ENCODE results near the gene SUSD3.

Gene SUSD3

DNA sequence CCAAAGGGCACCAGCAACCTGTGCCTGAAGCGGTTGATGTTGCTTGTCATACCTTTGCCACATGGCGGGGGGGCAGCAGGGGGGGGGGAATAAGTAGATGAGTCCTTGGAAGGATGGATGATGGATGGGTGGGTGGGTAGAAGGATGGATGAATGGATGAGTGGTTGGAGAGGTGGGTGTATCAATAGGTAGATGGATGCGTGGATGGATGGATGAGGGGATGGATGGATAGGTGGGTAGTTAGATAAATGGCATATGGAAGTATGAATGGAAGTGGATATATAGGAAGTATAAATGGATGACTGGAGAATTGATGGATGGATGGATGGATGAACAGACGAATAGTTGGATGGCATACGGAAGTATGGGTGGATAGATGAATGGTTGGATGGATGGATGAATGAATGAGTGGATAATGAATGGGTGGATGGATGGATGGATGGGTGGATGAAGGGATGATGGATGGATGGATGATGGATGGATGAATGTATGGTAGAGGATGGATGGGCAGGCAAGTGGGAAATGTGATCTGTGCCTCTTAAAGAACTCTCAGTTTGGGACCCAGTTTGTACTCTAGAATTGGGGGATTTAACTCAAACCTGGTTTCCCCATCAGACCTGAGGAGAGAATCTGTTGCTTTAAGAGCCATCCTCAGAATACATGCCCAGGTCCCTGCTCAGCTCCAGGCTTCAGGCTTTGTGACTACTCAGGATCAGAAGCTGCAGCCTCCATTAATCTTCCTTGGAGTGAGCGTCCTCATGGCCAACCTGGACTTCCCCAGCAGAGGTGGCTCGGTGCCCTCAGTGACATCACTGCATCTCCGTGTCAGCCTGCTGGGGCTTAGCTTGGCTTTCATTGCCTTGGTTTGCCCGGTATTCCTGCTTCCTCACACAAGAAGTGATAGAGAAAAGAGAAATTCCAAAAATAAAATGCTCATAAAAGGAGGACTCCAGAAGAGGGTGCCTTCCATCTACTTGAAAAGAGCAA lies 27.6 kb upstream of the SUSD3 start:
- Histone ChIP-seq H3K27me3 (ENCODE audit: control insufficient read depth in 1 of 2, insufficient read depth in 2 of 2, low read length in 2 of 2) (peaks cover 0 to 2% of the 10 kb centered on the region in 2 donors), H3K9ac (ENCODE audit: low read length in 2 of 2) (no peak overlapping the region), H3K9me3 (ENCODE audit: control insufficient read depth in 2 of 2, low read length in 2 of 2) (no peaks in the 10 kb centered on the region), H3K36me3 (ENCODE audit: control insufficient read depth in 2 of 2, insufficient read depth in 2 of 2, low read length in 2 of 2) (no peaks in the 10 kb centered on the region), H3K27ac (ENCODE audit: low read length) (no peak overlapping the region), H3K4me1 (ENCODE audit: control insufficient read depth, insufficient read depth, low read length) (peaks cover 3% of the 10 kb centered on the region), H3K4me3 (ENCODE audit: low read length in 2 of 2) (no peak overlapping the region)

DNA sequence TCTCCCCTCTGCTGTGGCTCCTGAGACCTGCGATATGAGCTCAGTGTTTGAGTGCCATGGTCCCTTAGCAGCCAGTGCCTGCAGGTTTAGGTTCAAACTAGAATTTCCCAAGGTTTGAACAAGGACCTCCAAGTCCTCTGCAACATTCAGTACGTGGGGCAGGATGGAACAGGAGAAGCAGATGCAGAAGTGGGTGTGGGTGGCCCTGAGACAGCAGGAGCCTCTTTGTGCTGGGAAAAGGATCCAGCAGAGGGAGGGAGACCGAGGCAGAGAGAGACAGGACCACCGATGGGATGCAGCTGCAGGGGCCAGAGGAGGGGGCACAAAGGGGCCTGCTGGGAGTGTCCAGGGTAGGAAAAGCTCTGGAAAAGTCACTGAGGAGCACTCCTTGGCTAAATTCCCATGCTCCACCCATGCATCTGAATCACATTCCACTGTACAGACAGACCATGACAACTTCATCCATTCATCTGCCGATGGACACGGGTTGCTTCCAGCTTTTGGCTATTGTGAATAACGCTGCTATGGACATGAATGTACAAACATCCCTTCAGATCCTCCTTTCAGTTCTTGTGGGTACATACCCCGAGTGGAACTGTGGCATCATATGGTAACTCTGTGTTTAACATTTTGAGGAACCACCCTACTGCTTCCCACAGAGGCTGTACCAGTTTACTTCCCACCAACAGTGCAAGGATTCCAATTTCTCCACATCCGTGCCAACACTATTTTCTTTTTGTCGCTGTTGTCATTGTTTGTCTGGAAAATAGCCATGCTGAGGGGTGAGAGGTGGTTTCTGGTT lies 26.7 kb upstream of the SUSD3 start:
- H3K27ac ChIP-seq (ENCODE audit: low read length): no peak overlapping the region
- no peak overlapping the region for H3K9ac ChIP-seq (ENCODE audit: low read length in 2 of 2)
- no peak overlapping the region for H3K4me3 ChIP-seq (ENCODE audit: low read length in 2 of 2)
- peaks cover 0 to 2% of the 10 kb centered on the region in 2 donors for H3K27me3 ChIP-seq (ENCODE audit: control insufficient read depth in 1 of 2, insufficient read depth in 2 of 2, low read length in 2 of 2)
- H3K4me1 ChIP-seq (ENCODE audit: control insufficient read depth, insufficient read depth, low read length): peaks cover 3% of the 10 kb centered on the region
- no peaks in the 10 kb centered on the region for H3K9me3 ChIP-seq (ENCODE audit: control insufficient read depth in 2 of 2, low read length in 2 of 2)
- H3K36me3 ChIP-seq (ENCODE audit: control insufficient read depth in 2 of 2, insufficient read depth in 2 of 2, low read length in 2 of 2): no peaks in the 10 kb centered on the region

DNA sequence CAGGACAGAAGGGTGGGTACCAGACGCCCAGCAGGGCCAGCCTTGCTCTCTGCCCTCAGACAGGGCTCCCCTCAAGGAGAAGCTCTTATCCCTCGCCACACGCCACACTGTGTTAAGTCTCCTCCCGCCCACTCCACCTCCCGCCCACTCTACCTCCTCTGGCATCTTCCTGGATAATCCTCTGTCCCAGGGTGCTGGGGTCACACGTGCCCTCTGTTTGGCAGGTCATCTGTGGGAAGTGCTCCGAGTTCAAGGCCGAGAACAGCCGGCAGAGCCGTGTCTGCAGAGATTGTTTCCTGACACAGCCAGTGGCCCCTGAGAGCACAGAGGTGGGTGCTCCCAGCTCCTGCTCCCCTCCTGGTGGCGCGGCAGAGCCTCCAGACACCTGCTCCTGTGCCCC lies 26.0 kb upstream of the SUSD3 start:
- no peak overlapping the region for H3K9ac ChIP-seq (ENCODE audit: low read length in 2 of 2)
- H3K27ac ChIP-seq (ENCODE audit: low read length): no peak overlapping the region
- H3K4me1 ChIP-seq (ENCODE audit: control insufficient read depth, insufficient read depth, low read length): peaks cover 3% of the 10 kb centered on the region
- H3K4me3 ChIP-seq (ENCODE audit: low read length in 2 of 2): no peak overlapping the region
- no peaks in the 10 kb centered on the region for H3K9me3 ChIP-seq (ENCODE audit: control insufficient read depth in 2 of 2, low read length in 2 of 2)
- H3K27me3 ChIP-seq (ENCODE audit: control insufficient read depth in 1 of 2, insufficient read depth in 2 of 2, low read length in 2 of 2): peaks cover 0 to 2% of the 10 kb centered on the region in 2 donors
- no peaks in the 10 kb centered on the region for H3K36me3 ChIP-seq (ENCODE audit: control insufficient read depth in 2 of 2, insufficient read depth in 2 of 2, low read length in 2 of 2)

DNA sequence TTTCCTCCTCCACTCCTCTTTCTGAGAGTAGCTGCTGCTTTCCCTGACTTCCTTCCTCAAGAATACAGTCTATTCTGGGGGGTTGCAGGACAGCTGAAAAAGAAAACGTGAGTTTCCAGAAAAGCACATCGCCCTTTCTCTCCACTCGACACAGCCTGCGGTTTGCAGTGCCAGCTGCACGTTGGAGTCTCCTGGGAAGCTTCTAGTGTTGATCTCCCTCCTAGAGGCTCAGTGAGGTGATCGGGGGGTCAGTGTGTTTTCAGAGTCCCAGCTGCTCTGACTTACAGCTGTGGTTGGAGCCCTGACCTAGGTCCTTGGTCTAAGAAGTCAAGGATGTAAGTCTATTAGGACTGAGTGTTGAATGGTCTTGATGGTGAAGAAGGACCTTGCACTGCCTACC lies 25.0 kb upstream of the SUSD3 start:
- H3K4me3 ChIP-seq (ENCODE audit: low read length in 2 of 2): no peak overlapping the region
- H3K9ac ChIP-seq (ENCODE audit: low read length in 2 of 2): no peak overlapping the region
- peaks cover 3% of the 10 kb centered on the region for H3K4me1 ChIP-seq (ENCODE audit: control insufficient read depth, insufficient read depth, low read length)
- H3K36me3 ChIP-seq (ENCODE audit: control insufficient read depth in 2 of 2, insufficient read depth in 2 of 2, low read length in 2 of 2): no peaks in the 10 kb centered on the region
- H3K27ac ChIP-seq (ENCODE audit: low read length): no peak overlapping the region
- H3K27me3 ChIP-seq (ENCODE audit: control insufficient read depth in 1 of 2, insufficient read depth in 2 of 2, low read length in 2 of 2): peaks cover 0 to 2% of the 10 kb centered on the region in 2 donors
- no peaks in the 10 kb centered on the region for H3K9me3 ChIP-seq (ENCODE audit: control insufficient read depth in 2 of 2, low read length in 2 of 2)

DNA sequence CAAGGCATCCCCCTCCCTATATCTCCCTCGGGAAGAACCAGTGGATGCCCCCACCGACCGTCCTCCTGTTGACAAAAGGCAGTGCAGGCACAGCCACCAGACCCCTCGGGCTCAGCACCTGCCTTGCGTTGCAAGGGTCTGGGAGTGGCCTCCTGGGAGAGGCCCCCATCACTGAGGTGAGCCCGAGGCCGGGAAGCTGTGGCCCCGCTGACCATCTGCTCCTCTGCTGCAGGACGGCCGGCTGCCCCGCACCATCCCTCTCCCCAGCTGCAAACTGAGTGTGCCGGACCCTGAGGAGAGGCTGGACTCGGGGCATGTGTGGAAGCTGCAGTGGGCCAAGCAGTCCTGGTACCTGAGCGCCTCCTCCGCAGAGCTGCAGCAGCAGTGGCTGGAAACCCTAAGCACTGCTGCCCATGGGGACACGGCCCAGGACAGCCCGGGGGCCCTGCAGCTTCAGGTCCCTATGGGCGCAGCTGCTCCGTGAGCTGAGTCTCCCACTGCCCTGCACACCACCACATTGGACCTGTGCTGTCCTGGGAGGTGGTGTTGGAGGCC lies 23.3 kb upstream of the SUSD3 start:
- Histone ChIP-seq H3K9me3 (ENCODE audit: control insufficient read depth in 2 of 2, low read length in 2 of 2) (no peaks in the 10 kb centered on the region), H3K36me3 (ENCODE audit: control insufficient read depth in 2 of 2, insufficient read depth in 2 of 2, low read length in 2 of 2) (no peaks in the 10 kb centered on the region), H3K27ac (ENCODE audit: low read length) (no peak overlapping the region), H3K4me3 (ENCODE audit: low read length in 2 of 2) (no peak overlapping the region), H3K4me1 (ENCODE audit: control insufficient read depth, insufficient read depth, low read length) (peaks cover 3% of the 10 kb centered on the region), H3K9ac (ENCODE audit: low read length in 2 of 2) (no peak overlapping the region), H3K27me3 (ENCODE audit: control insufficient read depth in 1 of 2, insufficient read depth in 2 of 2, low read length in 2 of 2) (peaks cover 0 to 2% of the 10 kb centered on the region in 2 donors)

DNA sequence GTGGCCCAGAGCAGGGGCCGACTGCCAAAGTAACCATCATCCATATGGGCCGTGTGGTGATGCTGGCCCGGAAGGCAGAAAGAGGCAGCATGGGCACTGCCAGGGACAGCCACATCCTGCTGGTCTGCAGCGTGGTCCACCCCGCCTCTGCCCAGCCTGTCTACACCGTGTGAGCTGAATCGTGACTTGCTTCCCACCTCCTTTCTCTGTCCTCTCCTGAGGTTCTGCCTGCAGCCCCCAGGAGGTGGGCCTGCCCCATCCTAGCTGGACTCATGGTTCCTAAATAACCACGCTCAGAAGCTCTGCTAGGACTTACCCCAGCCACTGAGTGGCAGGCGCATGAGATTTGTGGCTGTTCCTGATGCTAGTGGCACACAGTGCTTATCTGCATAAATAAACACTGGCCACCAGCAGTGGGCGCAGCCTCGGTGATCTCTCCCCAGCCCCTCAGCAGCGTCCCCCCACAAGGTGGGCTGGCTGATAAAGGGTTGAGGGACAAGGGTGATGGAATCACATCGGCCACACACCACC lies 22.6 kb upstream of the SUSD3 start:
- Histone ChIP-seq H3K36me3 (ENCODE audit: control insufficient read depth in 2 of 2, insufficient read depth in 2 of 2, low read length in 2 of 2) (no peaks in the 10 kb centered on the region), H3K9me3 (ENCODE audit: control insufficient read depth in 2 of 2, low read length in 2 of 2) (no peaks in the 10 kb centered on the region), H3K4me1 (ENCODE audit: control insufficient read depth, insufficient read depth, low read length) (peaks cover 3% of the 10 kb centered on the region), H3K4me3 (ENCODE audit: low read length in 2 of 2) (no peak overlapping the region), H3K27ac (ENCODE audit: low read length) (no peak overlapping the region), H3K9ac (ENCODE audit: low read length in 2 of 2) (no peak overlapping the region), H3K27me3 (ENCODE audit: control insufficient read depth in 1 of 2, insufficient read depth in 2 of 2, low read length in 2 of 2) (peaks cover 0 to 2% of the 10 kb centered on the region in 2 donors)

DNA sequence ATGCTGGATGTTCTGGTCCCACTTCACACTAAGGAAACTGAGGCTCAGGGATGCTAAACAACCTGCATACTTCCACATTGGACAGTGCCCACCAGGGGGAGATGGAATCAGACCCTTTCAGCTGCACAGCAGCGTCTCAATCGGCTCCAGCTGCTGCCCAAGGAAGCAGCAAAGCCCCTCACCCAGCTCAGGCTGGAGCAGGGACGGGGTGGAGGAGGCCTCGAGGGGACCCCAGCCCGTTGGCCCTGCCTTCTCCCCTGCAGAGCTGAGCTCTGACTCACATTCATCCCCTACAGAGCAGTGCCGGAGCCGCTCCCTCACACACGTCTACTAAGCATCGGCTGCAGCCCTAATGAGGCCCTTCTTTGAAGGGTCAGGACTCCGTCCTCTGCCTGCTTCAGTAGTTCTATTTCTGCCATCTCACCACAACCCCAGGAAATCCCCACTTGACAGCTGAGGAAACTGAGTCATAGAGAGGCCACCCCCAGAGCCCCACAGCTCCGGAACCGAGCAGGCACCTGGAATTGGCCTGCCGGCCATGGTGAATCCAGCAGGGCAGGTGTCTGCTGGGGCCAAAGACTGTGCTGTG lies 21.5 kb upstream of the SUSD3 start:
- Histone ChIP-seq H3K27me3 (ENCODE audit: control insufficient read depth in 1 of 2, insufficient read depth in 2 of 2, low read length in 2 of 2) (peaks cover 0 to 2% of the 10 kb centered on the region in 2 donors), H3K9me3 (ENCODE audit: control insufficient read depth in 2 of 2, low read length in 2 of 2) (no peaks in the 10 kb centered on the region), H3K4me1 (ENCODE audit: control insufficient read depth, insufficient read depth, low read length) (no peaks in the 10 kb centered on the region), H3K9ac (ENCODE audit: low read length in 2 of 2) (no peak overlapping the region), H3K4me3 (ENCODE audit: low read length in 2 of 2) (no peak overlapping the region), H3K36me3 (ENCODE audit: control insufficient read depth in 2 of 2, insufficient read depth in 2 of 2, low read length in 2 of 2) (no peaks in the 10 kb centered on the region), H3K27ac (ENCODE audit: low read length) (no peak overlapping the region)

DNA sequence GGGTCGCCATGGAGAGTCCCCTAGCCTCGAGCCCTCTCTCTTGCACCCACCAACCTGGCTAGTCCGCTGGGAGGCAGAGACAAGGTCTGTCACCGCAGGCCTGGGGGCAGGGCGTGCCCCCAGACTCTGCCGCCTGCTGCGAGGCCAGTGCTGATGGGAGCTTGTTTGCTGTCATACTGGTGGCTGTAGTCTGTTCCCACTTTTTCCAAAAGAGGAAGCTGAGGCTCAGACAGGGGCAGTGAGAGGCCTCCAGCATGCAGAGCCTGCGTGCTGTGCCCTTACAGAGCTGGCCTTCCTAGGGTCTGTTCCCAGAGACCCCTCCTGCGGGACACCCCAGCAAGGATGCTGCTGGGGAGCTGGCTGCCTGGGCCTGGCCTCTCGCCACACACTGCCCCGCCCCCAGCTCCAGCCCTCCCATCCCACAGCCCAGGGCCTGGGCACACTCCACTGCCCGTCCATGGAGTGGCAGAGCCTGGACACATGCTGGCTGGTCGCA lies 21.0 kb upstream of the SUSD3 start:
- no peaks in the 10 kb centered on the region for H3K9me3 ChIP-seq (ENCODE audit: control insufficient read depth in 2 of 2, low read length in 2 of 2)
- no peak overlapping the region for H3K27ac ChIP-seq (ENCODE audit: low read length)
- no peaks in the 10 kb centered on the region for H3K36me3 ChIP-seq (ENCODE audit: control insufficient read depth in 2 of 2, insufficient read depth in 2 of 2, low read length in 2 of 2)
- no peak overlapping the region for H3K4me3 ChIP-seq (ENCODE audit: low read length in 2 of 2)
- no peak overlapping the region for H3K9ac ChIP-seq (ENCODE audit: low read length in 2 of 2)
- no peaks in the 10 kb centered on the region for H3K4me1 ChIP-seq (ENCODE audit: control insufficient read depth, insufficient read depth, low read length)
- H3K27me3 ChIP-seq (ENCODE audit: control insufficient read depth in 1 of 2, insufficient read depth in 2 of 2, low read length in 2 of 2): peaks cover 0 to 2% of the 10 kb centered on the region in 2 donors

DNA sequence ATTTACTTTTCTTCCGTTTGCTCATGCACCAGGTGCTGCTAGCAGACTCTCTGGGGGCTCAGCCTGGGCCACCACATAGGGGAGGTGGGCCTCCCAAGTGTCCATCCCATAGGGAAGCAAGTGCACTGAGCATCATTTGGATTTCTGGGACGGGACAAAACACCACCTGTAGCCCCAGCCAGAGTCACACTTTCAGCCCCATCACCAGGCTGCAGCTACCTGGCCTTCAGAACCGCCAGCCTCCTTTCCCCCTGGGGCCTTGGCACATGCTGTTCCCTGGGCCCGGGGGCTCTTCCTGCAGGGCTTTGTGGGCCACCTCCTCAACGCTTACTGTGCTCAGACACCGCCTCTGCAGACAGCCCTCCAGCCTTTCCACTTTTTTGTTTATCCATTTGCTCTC lies 19.6 kb upstream of the SUSD3 start:
- H3K4me3 ChIP-seq (ENCODE audit: low read length in 2 of 2): no peak overlapping the region
- H3K27ac ChIP-seq (ENCODE audit: low read length): no peak overlapping the region
- no peak overlapping the region for H3K9ac ChIP-seq (ENCODE audit: low read length in 2 of 2)
- H3K36me3 ChIP-seq (ENCODE audit: control insufficient read depth in 2 of 2, insufficient read depth in 2 of 2, low read length in 2 of 2): no peaks in the 10 kb centered on the region
- no peaks in the 10 kb centered on the region for H3K4me1 ChIP-seq (ENCODE audit: control insufficient read depth, insufficient read depth, low read length)
- H3K9me3 ChIP-seq (ENCODE audit: control insufficient read depth in 2 of 2, low read length in 2 of 2): no peaks in the 10 kb centered on the region
- peaks cover 0 to 2% of the 10 kb centered on the region in 2 donors for H3K27me3 ChIP-seq (ENCODE audit: control insufficient read depth in 1 of 2, insufficient read depth in 2 of 2, low read length in 2 of 2)

DNA sequence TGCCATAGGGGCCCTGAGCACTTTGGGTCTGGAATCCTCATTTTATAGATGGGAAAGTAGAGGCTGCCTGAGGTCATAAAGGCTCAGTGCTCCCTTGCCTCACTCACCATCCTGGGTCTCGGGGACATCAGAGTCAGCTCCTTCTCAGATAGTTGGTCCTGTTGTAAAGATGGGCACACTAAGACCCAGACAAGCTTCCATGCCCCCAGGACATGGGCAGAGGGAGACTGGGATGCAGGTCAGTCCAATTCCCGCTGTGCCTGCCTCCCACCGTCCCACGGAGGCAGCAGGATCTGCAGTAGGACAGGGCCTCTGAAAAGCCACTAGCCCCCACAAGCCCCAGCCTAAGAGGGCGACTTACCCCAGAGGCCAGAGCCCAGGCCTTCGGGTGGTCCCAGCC lies 19.0 kb upstream of the SUSD3 start:
- Histone ChIP-seq H3K27ac (ENCODE audit: low read length) (no peak overlapping the region), H3K36me3 (ENCODE audit: control insufficient read depth in 2 of 2, insufficient read depth in 2 of 2, low read length in 2 of 2) (no peaks in the 10 kb centered on the region), H3K27me3 (ENCODE audit: control insufficient read depth in 1 of 2, insufficient read depth in 2 of 2, low read length in 2 of 2) (peaks cover 0 to 2% of the 10 kb centered on the region in 2 donors), H3K9me3 (ENCODE audit: control insufficient read depth in 2 of 2, low read length in 2 of 2) (no peaks in the 10 kb centered on the region), H3K4me3 (ENCODE audit: low read length in 2 of 2) (no peak overlapping the region), H3K9ac (ENCODE audit: low read length in 2 of 2) (no peak overlapping the region), H3K4me1 (ENCODE audit: control insufficient read depth, insufficient read depth, low read length) (no peaks in the 10 kb centered on the region)

All from stomach smooth muscle (tissue), 2 donors.